Peyer's patch (tissue), 4 donors: ENCODE results near the gene S100A12. TPM values are rescaled to one million over a fixed set of nuclear protein-coding genes. Genes with fewer than 3 reads are reported as not detected.
"Not testable (repeated sequence)": the region's sequence is repeated elsewhere in the genome, so short reads cannot be mapped to it uniquely, and the experiment has no call there.

ENCODE experiments used
- DNase-seq, 3 donors: peaks; one replicate each; pipeline ENCODE4 v3.0.0-alpha.2; 2017 to 2019
- H3K27ac ChIP-seq, 4 donors: fragments of 200-600 bp; sonication (generic); one replicate each; pipeline ENCODE4 v1.5.1; 2016 to 2019
- H3K27me3 ChIP-seq, 2 donors: fragments of 200-600 bp; sonication (generic); one replicate each; pipeline ENCODE4 v1.5.1; 2019
- H3K36me3 ChIP-seq, 3 donors: fragments of 200-600 bp; sonication (generic); one replicate each; pipeline ENCODE4 v1.5.1; 2016 to 2019
- H3K4me1 ChIP-seq, 4 donors: fragments of 200-600 bp; sonication (generic); one replicate each; pipeline ENCODE4 v1.5.1; 2016 to 2019
- H3K4me3 ChIP-seq, 4 donors: fragments of 200-600 bp; sonication (generic); 1 replicate in 3 of 4; 2 replicates in 1 of 4; pipeline ENCODE4 v1.5.1; 2016 to 2019; ENCODE audit warnings: mild to moderate bottlenecking in 1 of 4
- H3K9me3 ChIP-seq, 4 donors: fragments of 200-600 bp; sonication (generic); one replicate each; pipeline ENCODE4 v1.5.1; 2016 to 2019; ENCODE audit warnings: mild to moderate bottlenecking in 1 of 4
- POLR2A ChIP-seq, 2 donors: fragments of 450-650 bp; IDR thresholded peaks; one replicate each; pipeline ENCODE4 v1.5.1; 2017; ENCODE audit warnings: antibody characterized with exemption in 2 of 2, mild to moderate bottlenecking in 2 of 2, moderate library complexity in 2 of 2
- total RNA-seq, 4 donors: library from RNA; depleted of rRNA; stranded (reverse); fragments of >200 nt; gene quantifications; one replicate each; pipeline ENCODE4 v1.1.0, GENCODE V29; 2016
- TF ChIP-seq, protein P1 (sequence below), 6 experiments: fragments of 450-650 bp in 4 of 6; fragments of 200-600 bp in 2 of 6; sonication (generic) in 1 of 6; IDR thresholded peaks; one replicate each; pipeline ENCODE4 v1.5.1; 2017 to 2019; ENCODE audit warnings: antibody characterized with exemption in 6 of 6, mild to moderate bottlenecking in 3 of 6, moderate library complexity in 1 of 6

Gene S100A12
- total RNA-seq, 4 donors from 2014 or later = not detected

GRCh38 chr1:153415850-153416570 is 40.6 kb upstream of the S100A12 start, which contains the start of gene S100A7A:
TSS of gene S100A7A (plus strand) at chr1:153416520. CDS start at chr1:153418083, 1,563 bp downstream.
- H3K4me3 ChIP-seq = no peak within 1 kb of the TSS
- H3K36me3 ChIP-seq = no peaks in the 10 kb centered on the region
- no peaks in the 10 kb centered on the region for H3K9me3 ChIP-seq
- H3K4me1 ChIP-seq = no peaks in the 10 kb centered on the region
- H3K27ac ChIP-seq = no peak within 1 kb of the TSS
- no peaks in the 10 kb centered on the region for H3K27me3 ChIP-seq
- no peak for DNase-seq
- TF ChIP-seq, protein P1, sequence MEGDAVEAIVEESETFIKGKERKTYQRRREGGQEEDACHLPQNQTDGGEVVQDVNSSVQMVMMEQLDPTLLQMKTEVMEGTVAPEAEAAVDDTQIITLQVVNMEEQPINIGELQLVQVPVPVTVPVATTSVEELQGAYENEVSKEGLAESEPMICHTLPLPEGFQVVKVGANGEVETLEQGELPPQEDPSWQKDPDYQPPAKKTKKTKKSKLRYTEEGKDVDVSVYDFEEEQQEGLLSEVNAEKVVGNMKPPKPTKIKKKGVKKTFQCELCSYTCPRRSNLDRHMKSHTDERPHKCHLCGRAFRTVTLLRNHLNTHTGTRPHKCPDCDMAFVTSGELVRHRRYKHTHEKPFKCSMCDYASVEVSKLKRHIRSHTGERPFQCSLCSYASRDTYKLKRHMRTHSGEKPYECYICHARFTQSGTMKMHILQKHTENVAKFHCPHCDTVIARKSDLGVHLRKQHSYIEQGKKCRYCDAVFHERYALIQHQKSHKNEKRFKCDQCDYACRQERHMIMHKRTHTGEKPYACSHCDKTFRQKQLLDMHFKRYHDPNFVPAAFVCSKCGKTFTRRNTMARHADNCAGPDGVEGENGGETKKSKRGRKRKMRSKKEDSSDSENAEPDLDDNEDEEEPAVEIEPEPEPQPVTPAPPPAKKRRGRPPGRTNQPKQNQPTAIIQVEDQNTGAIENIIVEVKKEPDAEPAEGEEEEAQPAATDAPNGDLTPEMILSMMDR (IDR thresholded peaks at IDR 0.05) = no peak
- no peak for TF ChIP-seq POLR2A (IDR thresholded peaks at IDR 0.05)

- not testable (repeated sequence) for H3K27ac ChIP-seq, H3K27me3 ChIP-seq, H3K36me3 ChIP-seq, DNase-seq, H3K4me3 ChIP-seq, H3K9me3 ChIP-seq, H3K4me1 ChIP-seq
Measured at GRCh38 chr1:153413961-153414360, 38.5 kb upstream of the S100A12 start.

- H3K9me3 ChIP-seq, H3K27ac ChIP-seq, DNase-seq, H3K36me3 ChIP-seq, H3K27me3 ChIP-seq, H3K4me3 ChIP-seq, H3K4me1 ChIP-seq: not testable (repeated sequence)
Measured at GRCh38 chr1:153407274-153407673, 31.9 kb upstream of the S100A12 start.

- H3K36me3 ChIP-seq, DNase-seq, H3K9me3 ChIP-seq, H3K27ac ChIP-seq, H3K4me1 ChIP-seq, H3K4me3 ChIP-seq, H3K27me3 ChIP-seq: not testable (repeated sequence)
Measured at GRCh38 chr1:153405825-153406599, 30.6 kb upstream of the S100A12 start.

- no peak for TF ChIP-seq POLR2A (IDR thresholded peaks at IDR 0.05)
- TF ChIP-seq, protein P1 (IDR thresholded peaks at IDR 0.05) = peak in 5 of 6 experiments; percentile 24 to 50 (median 38)
- no peak overlapping the region for H3K4me3 ChIP-seq
- H3K4me1 ChIP-seq = no peaks in the 10 kb centered on the region
- DNase-seq = peak in 1 of 3 donors; percentile 55
- H3K36me3 ChIP-seq = no peaks in the 10 kb centered on the region
- no peaks in the 10 kb centered on the region for H3K27me3 ChIP-seq
- H3K9me3 ChIP-seq = no peaks in the 10 kb centered on the region
- no peak overlapping the region for H3K27ac ChIP-seq
Measured at GRCh38 chr1:153404768-153405167, 29.3 kb upstream of the S100A12 start.

DNA sequence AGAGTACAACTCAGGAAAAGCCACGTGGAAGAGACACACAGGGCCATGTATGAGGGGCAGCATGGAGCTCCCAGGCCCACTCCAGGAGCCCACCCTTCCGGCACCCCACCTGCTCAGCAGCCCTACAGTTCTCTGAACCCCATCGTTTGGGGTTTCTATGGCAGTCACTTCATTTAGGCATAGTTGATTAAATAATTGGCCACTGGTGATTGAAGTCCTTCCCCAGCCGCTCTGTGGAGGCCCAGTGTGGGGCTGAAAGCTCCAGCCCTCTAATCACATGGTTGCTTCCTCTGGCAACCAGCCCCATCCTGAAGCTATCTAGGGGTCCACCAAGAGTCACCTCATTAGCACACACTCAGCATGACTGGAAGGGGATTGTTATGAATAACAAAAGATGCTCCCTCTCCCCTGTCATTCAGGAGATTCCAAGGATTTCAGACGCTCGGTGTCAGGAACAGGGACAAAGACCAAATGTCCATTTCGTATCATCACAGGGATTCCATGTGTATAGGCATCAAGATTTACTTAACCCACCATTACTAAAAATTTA is 28.7 kb upstream of the S100A12 start:
- Histone ChIP-seq H3K36me3 (no peaks in the 10 kb centered on the region), H3K4me3 (no peak overlapping the region), H3K9me3 (no peaks in the 10 kb centered on the region), H3K4me1 (no peaks in the 10 kb centered on the region), H3K27ac (no peak overlapping the region), H3K27me3 (no peaks in the 10 kb centered on the region)
- no peak for TF ChIP-seq POLR2A (IDR thresholded peaks at IDR 0.05)
- TF ChIP-seq, protein P1 (IDR thresholded peaks at IDR 0.05) = no peak
- no peak for DNase-seq

DNA sequence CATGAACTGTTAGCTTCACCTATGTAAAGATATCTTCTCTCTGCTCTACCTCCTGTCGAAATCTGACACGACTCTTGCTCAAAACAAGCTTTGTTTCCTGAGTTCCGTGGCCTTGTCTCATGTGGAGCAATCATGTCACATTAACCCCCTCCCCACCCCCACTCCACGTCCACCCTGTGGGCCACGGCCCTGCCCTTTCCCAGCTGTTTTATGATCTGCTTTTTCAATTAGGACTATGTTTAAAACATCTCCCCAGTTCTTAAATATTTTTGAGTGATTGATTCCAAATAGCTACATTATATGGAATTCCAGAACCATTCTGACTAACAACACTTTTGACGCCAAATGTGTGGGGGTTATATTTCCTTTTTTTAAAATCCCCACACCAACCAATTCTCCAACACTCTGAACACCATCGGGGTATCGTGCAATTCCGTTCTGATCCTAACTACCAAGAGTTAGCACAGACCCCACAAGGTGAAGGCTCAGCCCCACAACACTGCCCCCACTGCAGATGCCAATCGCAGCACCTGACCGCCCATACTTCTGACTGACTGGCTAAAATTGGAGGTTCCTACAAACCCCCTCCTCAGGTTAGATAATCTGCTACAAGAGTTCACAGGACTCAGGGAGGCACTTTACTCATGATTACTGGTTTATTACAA is 28.1 kb upstream of the S100A12 start:
- no peak overlapping the region for H3K4me3 ChIP-seq
- TF ChIP-seq POLR2A (IDR thresholded peaks at IDR 0.05) = no peak
- TF ChIP-seq, protein P1 (IDR thresholded peaks at IDR 0.05) = no peak
- no peak for DNase-seq

More for the DNA sequence above, 28.1 kb upstream of the S100A12 start:
- H3K27ac ChIP-seq = no peak overlapping the region
- no peaks in the 10 kb centered on the region for H3K9me3 ChIP-seq
- no peaks in the 10 kb centered on the region for H3K27me3 ChIP-seq
- no peaks in the 10 kb centered on the region for H3K4me1 ChIP-seq
- no peaks in the 10 kb centered on the region for H3K36me3 ChIP-seq
